Erythroblast (primary cell): ENCODE data around the gene CTSL.
"Not testable (repeated sequence)": the region's sequence is repeated elsewhere in the genome, so short reads cannot be mapped to it uniquely, and the experiment has no call there.

ENCODE experiments used
- DNase-seq, 2 experiments: peaks; one replicate each; lab custom pipeline; 2025; lab: John Stamatoyannopoulos, UW
- GATA1 ChIP-seq: IDR thresholded peaks from 2 replicates; pipeline ENCODE4 v1.6.1; 2011; ENCODE audit warnings: low read depth, mild to moderate bottlenecking, control low read depth, low read length, moderate library complexity
- POLR2A ChIP-seq: IDR thresholded peaks from 2 replicates; pipeline ENCODE4 v1.6.1; 2011; ENCODE audit warnings: mild to moderate bottlenecking, low read length

CTSL gene

DNA sequence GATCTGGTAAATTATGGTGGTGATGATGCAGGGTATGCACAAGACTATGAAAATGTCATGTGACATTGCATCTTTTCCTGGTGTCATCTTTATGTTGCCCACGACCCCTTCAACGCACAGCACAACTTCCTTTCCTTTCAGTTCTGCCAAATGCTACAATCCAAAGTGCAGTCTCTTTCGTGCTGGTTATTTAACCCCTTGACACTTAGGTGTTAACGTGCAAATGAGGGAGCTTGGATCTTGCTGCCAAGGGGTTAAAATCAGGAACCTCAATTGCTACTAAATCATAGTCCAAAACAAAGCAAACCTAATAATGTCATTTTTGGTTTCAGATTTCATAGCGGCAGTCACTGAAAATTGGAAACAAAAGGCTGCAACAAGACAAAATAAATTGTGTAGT is 16.0 kb downstream of the CTSL start:
- no peak for TF ChIP-seq POLR2A
- TF ChIP-seq GATA1, result no peak
- DNase-seq, result no peak

GRCh38 chr9:87742813-87743428 is 17.0 kb downstream of the CTSL start:
- DNase-seq, result peak; percentile 64 to 77
- no peak for TF ChIP-seq GATA1
- TF ChIP-seq POLR2A, result no peak

DNA sequence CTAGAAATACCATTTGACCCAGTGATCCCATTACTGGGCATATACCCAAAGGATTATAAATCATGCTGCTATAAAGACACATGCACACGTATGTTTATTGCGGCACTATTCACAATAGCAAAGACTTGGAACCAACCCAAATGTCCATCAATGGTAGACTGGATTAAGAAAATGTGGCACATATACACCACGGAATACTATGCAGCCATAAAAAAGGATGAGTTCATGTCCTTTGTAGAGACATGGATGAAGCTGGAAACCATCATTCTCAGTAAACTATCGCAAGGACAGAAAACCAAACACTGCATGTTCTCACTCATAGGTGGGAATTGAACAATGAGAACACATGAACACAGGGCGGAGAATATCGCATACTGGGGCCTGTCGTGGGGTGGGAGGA is 18.3 kb downstream of the CTSL start:
- not testable (repeated sequence) for DNase-seq

GRCh38 chr9:87746186-87746585 is 20.3 kb downstream of the CTSL start:
- DNase-seq, result no peak
- TF ChIP-seq POLR2A (no peak), GATA1 (no peak)

- no peak for TF ChIP-seq GATA1
- TF ChIP-seq POLR2A, result no peak
- DNase-seq, result no peak
Measured at GRCh38 chr9:87748881-87749280, 23.0 kb downstream of the CTSL start.

GRCh38 chr9:87749335-87750035 is 23.6 kb downstream of the CTSL start:
- no peak for DNase-seq
- TF ChIP-seq GATA1 (no peak), POLR2A (no peak)

GRCh38 chr9:87750726-87751125 is 24.8 kb downstream of the CTSL start:
- DNase-seq, result no peak
- TF ChIP-seq GATA1, result no peak
- TF ChIP-seq POLR2A, result no peak

- TF ChIP-seq POLR2A (no peak), GATA1 (no peak)
- DNase-seq, result no peak
Measured at GRCh38 chr9:87751423-87751822, 25.5 kb downstream of the CTSL start.

DNA sequence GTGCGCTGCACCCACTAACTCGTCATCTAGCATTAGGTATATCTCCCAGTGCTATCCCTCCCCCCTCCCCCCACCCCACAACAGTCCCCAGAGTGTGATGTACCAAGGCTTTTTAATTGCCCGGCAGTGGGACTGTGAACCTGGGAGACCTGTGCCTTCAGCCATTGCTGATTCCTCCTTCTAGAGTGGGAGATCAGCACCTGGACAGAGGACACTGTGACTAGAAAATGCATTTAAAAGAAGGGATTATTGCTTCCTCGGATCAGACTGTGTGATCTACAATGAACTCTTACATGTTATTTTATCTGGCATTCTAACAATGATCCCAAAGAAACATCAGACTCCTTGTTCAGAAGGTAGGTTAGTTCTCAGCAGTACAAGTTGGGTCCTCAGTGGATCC is 25.9 kb downstream of the CTSL start:
- DNase-seq, result no peak
- TF ChIP-seq POLR2A (no peak), GATA1 (no peak)

DNA sequence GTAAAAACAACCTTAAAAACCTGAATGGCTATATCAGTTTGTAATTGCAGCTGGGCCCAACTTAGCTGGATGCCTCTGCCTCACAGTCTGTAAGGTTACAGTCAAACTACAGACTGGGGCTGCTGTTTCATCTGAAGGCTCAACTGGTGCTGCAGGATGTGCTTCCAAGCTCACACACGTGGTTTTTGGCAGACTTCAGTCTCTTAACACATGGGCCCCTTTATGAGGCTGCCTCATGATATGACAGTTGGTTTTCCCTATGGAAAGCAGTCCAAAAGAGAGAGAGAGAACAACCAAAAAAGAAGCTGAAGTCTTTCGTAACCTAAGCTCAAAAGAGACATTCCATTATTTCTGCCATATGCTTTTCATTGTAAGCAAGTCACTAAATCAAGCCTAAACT is 27.4 kb downstream of the CTSL start:
- peak; percentile 26 to 43 for DNase-seq
- TF ChIP-seq GATA1 (no peak), POLR2A (no peak)

- DNase-seq, result not testable (repeated sequence)
Measured at GRCh38 chr9:87758330-87758729, 32.4 kb downstream of the CTSL start.

DNA sequence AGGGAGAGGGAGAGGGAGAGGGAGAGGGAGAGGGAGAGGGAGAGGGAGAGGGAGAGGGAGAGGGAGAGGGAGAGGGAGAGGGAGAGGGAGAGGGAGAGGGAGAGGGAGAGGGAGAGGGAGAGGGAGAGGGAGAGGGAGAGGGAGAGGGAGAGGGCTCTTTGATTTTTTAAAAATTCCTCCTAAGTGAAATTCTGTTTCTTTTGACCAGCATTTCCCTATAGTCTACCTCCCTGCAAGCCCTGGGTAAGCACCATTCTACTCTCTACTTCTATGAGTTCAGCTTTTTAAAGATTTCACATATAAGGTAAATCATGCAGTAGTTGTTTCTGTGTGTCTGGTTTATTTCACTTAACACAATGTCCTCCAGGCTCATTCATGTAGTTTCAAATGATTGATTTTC is 34.1 kb downstream of the CTSL start:
- not testable (repeated sequence) for DNase-seq

DNA sequence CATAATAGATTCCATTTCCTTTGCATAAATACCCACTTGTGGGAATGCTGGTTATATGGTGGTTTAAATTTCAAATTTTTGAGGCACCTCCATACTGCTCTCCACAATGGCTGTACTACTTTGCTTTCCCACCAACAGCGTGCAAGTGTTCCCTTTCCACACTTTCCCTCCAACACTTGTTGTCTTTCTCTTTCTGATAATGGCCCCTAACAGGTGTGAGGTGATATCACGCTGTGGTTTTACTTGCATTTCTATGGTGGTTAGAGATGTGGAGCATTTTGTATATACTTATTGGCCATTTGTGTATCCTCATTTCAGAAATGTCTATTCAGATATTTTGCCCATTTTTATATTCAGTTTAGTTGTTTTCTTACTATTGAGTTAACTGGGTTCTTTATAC is 34.6 kb downstream of the CTSL start:
- no peak for DNase-seq
- TF ChIP-seq GATA1 (no peak), POLR2A (no peak)

GRCh38 chr9:87763286-87763685 is 37.4 kb downstream of the CTSL start:
- TF ChIP-seq POLR2A (no peak), GATA1 (no peak)
- no peak for DNase-seq

DNA sequence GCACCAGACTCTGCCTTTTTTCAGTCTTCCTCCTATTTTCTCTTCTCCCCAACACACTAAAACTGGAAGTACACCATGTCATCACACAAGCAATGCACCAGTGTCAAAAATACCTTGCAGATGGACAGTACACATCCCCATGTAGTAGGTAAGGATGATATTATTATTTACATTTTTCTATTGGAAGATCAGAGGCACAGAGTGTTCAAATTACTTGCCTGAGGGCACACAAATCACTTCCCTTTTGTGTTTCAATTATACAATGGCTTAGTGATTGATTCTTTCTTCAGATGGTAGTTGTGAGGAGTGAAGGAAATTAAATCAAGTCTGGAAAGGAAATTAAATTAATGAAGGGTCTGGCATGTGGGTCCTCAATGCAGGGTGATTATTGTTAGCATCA is 39.6 kb downstream of the CTSL start:
- DNase-seq, result no peak
- TF ChIP-seq GATA1, result no peak
- TF ChIP-seq POLR2A, result no peak
